Motor neuron (in vitro differentiated cells): ENCODE measurements around the gene SHD. TPM values are rescaled to one million over a fixed set of nuclear protein-coding genes. Genes with fewer than 3 reads are reported as not detected.
"Not testable (repeated sequence)": the region's sequence is repeated elsewhere in the genome, so short reads cannot be mapped to it uniquely, and the experiment has no call there.

Experiments
- ATAC-seq, 8 experiments: fragments of 200-7000 bp; cut with Tn5 transposase; replicated peaks in 6 of 8; 2 replicates each; pipeline ENCODE4 v1.8.0; 2021; ENCODE audit warnings: mild to moderate bottlenecking in 8 of 8, moderate library complexity in 8 of 8
- H3K27ac ChIP-seq, 2 donors: fragments of 250-450 bp; sonication (Bioruptor Pico); 2 replicates each; pipeline ENCODE4 v1.9.0; 2021; ENCODE audit warnings: antibody characterized with exemption in 2 of 2, mild to moderate bottlenecking in 2 of 2, moderate library complexity in 1 of 2
- H3K4me1 ChIP-seq, 2 donors: fragments of 250-450 bp; sonication (Bioruptor Pico); replicated peaks in 1 of 2; 2 replicates each; pipeline ENCODE4 v1.6.1; 2021; ENCODE audit warnings: antibody characterized with exemption in 2 of 2, mild to moderate bottlenecking in 2 of 2, moderate library complexity in 1 of 2
- H3K4me3 ChIP-seq, 5 donors: fragments of 250-450 bp; sonication (Bioruptor Pico); 2 replicates each; pipeline ENCODE4 v1.9.0; 2021; ENCODE audit warnings: antibody characterized with exemption in 5 of 5, mild to moderate bottlenecking in 5 of 5, moderate library complexity in 4 of 5
- WGBS, 10 experiments: fragments of 450-650 bp; shearing (Covaris generic); methylation state at CpG; one replicate each; pipeline ENCODE4 v1.0.0; 2022; 5-methylcytosine and 5-hydroxymethylcytosine counted together
- in situ Hi-C, 9 experiments: fragments of 400-800 bp; cut with MboI; loops; one replicate each; pipeline ENCODE4 v1.15.0; 2021; ENCODE audit warnings: low sequenced_read_pairs in 9 of 9, low pct_unique_long_range_greater_than_20kb in 2 of 9; ENCODE audit not compliant: unreplicated experiment in 9 of 9
- total RNA-seq, 8 experiments: library from RNA; unstranded; fragments of 300-600 nt; gene quantifications; 2 replicates each; pipeline versions ENCODE4 v1.2.3 to v1.2.4, GENCODE V29; 2022

SHD gene
- total RNA-seq, 8 experiments from 2014 or later, result 0.21 to 52.7 (median 28.5) TPM; not detected in 1

GRCh38 chr19:4272894-4273293 lies 6.2 kb upstream of the SHD start:
- in situ Hi-C loops, result loop anchor here in 1 of 9 experiments (25.0 kb wide), 1 partner anchor 364 kb away; the partner anchor contains the start of gene TNFAIP8L1
- 60 to 88% (median 70%) methylated on average over 1 to 3 of the region's 10 CpGs; no CpG with 5 or more reads in 7 of the 10 experiments for WGBS, 10 experiments
- H3K4me3 ChIP-seq, result no peak overlapping the region
- no peak for ATAC-seq
- no peak overlapping the region for H3K27ac ChIP-seq
- peaks cover 7 to 14% of the 10 kb centered on the region in 2 donors for H3K4me1 ChIP-seq

DNA sequence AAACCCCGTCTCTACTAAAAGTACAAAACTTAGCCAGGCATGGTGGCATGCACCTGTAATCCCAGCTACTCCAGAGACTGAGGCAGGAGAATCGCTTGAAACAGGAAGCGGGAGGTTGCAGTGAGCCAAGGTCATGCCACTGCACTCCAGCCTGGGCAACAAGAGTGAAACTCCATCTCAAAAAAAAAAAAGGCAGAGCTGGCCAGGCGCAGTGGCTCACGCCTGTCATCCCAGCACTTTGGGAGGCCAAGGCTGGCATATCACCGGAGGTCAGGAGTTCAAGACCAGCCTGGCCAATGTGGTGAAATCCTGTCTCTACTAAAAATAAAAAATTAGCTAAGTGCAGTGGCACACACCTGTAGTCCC lies 4.8 kb upstream of the SHD start:
- not testable (repeated sequence) for ATAC-seq, H3K4me3 ChIP-seq, H3K27ac ChIP-seq
- in situ Hi-C loops, result loop anchor here in 1 of 9 experiments (25.0 kb wide), 1 partner anchor 363 kb away; the partner anchor contains the start of gene TNFAIP8L1
- 87 to 100% (median 92%) methylated on average over 1 to 4 of the region's 6 CpGs; no CpG with 5 or more reads in 4 of the 10 experiments for WGBS, 10 experiments
- peaks cover 10 to 16% of the 10 kb centered on the region in 2 donors for H3K4me1 ChIP-seq

GRCh38 chr19:4277191-4277696 lies 1.8 kb upstream of the SHD start:
- Histone ChIP-seq H3K4me3 (no peak overlapping the region), H3K4me1 (peaks cover 10 to 16% of the 10 kb centered on the region in 2 donors), H3K27ac (peak overlapping the region; percentile 10 to 65)
- WGBS, 10 experiments, result 0 to 60% (median 22%) methylated on average over 1 to 6 of the region's 16 CpGs; no CpG with 5 or more reads in 5 of the 10 experiments
- in situ Hi-C loops, result no loop called here
- ATAC-seq, result peak in 5 of 8 experiments; percentile 1 to 26 (median 18)

DNA sequence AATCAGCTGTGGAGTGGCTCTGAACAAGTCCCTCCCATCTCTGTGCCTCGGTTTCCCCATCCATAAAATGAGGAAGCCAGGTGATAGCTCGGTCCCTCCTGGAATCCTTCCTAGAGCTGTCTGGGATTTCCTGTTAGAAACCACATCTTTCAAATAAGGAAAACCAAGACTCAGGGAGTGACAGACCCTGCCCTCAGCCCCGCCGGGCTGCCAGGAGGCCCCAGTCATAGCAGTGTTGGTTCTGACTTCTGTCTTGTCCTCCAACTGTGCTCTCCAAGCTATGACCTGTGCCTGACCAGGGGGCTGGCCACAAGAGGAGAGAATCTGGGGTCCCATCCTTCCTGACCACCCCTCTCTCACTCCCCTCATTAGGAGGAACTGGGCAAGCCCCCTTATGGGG lies 1.1 kb upstream of the SHD start:
- WGBS, 10 experiments, result 0 to 60% (median 21%) methylated on average over 1 to 4 of the region's 4 CpGs; no CpG with 5 or more reads in 4 of the 10 experiments
- peak overlapping the region; percentile 44 to 77 (median 63) for H3K4me3 ChIP-seq
- H3K27ac ChIP-seq, result peak overlapping the region; percentile 77 to 80
- ATAC-seq, result peak in 5 of 8 experiments; percentile 16 to 39 (median 21)
- in situ Hi-C loops, result no loop called here
- H3K4me1 ChIP-seq, result peaks cover 10 to 16% of the 10 kb centered on the region in 2 donors

GRCh38 chr19:4279267-4279529 lies 132 bp downstream of the SHD start:
- no peak for ATAC-seq
- peak overlapping the region; percentile 44 to 77 (median 63) for H3K4me3 ChIP-seq
- in situ Hi-C loops, result no loop called here
- WGBS, 10 experiments, result no CpG with 5 or more reads among the region's 30 CpGs
- H3K27ac ChIP-seq, result peak overlapping the region; percentile 77 to 80
- peaks cover 10 to 16% of the 10 kb centered on the region in 2 donors for H3K4me1 ChIP-seq

GRCh38 chr19:4279530-4280422 lies 710 bp downstream of the SHD start:
- ATAC-seq, result no peak
- Histone ChIP-seq H3K4me3 (peak overlapping the region; percentile 44 to 77 (median 63)), H3K4me1 (peaks cover 10 to 16% of the 10 kb centered on the region in 2 donors), H3K27ac (peak overlapping the region; percentile 77 to 80)
- in situ Hi-C loops, result no loop called here
- WGBS, 10 experiments, result 0 to 20% (median 0%) methylated on average over 1 to 3 of the region's 71 CpGs; no CpG with 5 or more reads in 6 of the 10 experiments

DNA sequence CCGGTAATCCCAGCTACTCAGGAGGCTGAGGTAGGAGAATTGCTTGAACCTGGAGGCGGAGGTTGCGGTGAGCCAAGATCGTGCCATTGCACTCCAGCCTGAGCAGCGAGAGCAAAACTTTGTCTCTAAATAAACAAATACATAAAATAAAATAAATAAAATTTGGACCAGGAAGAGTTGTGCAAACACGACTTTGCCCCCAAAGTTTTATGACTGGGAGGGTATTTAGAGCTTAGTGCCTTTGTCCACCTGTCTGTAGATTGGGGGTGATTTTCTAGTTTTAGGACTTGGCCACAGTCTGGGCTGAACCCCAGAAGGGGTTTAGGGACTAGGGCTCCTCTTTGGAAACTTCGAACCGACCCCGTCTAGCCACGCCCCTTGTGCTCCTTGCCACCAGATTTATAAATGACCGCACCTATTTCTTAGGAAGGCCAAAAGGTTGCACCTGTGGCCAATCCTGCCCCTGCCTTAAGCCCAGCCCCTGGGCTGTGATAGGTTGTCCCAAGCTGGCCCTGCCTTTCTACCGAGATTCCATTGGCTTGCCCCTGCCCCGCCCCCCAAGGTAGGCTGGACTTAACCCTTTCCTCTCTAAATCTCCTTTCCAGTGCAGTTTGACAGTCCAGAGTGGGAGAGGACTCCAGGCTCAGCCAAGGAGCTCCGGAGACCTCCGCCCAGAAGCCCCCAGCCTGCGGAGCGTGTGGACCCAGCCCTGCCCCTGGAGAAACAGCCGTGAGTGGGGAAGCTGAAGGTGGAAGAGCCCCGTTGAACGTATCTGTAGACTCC lies 5.3 kb downstream of the SHD start:
- no peak overlapping the region for H3K4me3 ChIP-seq
- 0 to 76% (median 38%) methylated on average over 1 to 14 of the region's 20 CpGs; no CpG with 5 or more reads in 1 of the 10 experiments for WGBS, 10 experiments
- in situ Hi-C loops, result no loop called here
- no peak overlapping the region for H3K27ac ChIP-seq
- H3K4me1 ChIP-seq, result no peaks in the 10 kb centered on the region
- ATAC-seq, result peak in 1 of 8 experiments; percentile 85

- no peak overlapping the region for H3K27ac ChIP-seq
- no peak overlapping the region for H3K4me3 ChIP-seq
- ATAC-seq, result no peak
- no peaks in the 10 kb centered on the region for H3K4me1 ChIP-seq
- in situ Hi-C loops, result no loop called here
- WGBS, 10 experiments, result 18 to 60% (median 39%) methylated on average over 2 to 4 of the region's 6 CpGs; no CpG with 5 or more reads in 2 of the 10 experiments
Observed at GRCh38 chr19:4284974-4285373, 5.9 kb downstream of the SHD start.

- 60 to 100% (median 92%) methylated on average over 1 to 4 of the region's 4 CpGs; no CpG with 5 or more reads in 2 of the 10 experiments for WGBS, 10 experiments
- H3K4me1 ChIP-seq, ATAC-seq, H3K4me3 ChIP-seq, H3K27ac ChIP-seq, in situ Hi-C loops: not testable (repeated sequence)
Observed at GRCh38 chr19:4286141-4286540, 7.1 kb downstream of the SHD start.

- no peak for ATAC-seq
- no peak overlapping the region for H3K4me3 ChIP-seq
- WGBS, 10 experiments, result 60 to 100% (median 80%) methylated on average over 1 to 13 of the region's 16 CpGs; no CpG with 5 or more reads in 1 of the 10 experiments
- in situ Hi-C loops, result no loop called here
- peaks cover 9 to 16% of the 10 kb centered on the region in 2 donors for H3K4me1 ChIP-seq
- no peak overlapping the region for H3K27ac ChIP-seq
Observed at GRCh38 chr19:4288091-4288777, 9.2 kb downstream of the SHD start.

DNA sequence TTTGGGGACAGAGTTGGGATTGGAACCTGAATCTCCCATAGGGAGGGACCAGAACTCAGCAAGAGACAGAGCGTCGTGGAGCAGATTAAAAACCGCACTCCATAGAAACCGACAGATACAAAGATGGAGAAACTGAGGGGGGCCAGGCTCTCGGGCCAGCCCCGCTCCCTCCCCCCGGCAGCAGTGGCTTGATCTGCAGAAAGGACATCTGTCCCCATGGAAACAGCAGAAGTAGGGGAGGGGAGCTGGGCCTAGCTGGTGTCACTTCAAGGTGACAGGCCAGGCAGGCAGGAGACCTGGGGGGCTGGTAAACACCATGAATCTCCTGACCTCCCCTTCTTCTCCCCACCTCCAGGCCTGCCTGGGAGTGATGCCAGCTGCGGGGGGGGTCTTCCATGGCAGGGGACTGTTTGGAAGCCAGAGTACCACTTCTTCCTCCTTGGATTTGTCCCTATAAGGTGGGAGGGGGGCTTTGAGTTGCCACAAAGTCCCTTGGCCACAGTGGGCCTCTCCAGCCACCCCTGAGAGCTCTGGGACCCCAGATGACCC lies 12.2 kb downstream of the SHD start:
- in situ Hi-C loops, result no loop called here
- H3K4me3 ChIP-seq, result no peak overlapping the region
- ATAC-seq, result peak in 5 of 8 experiments; percentile 47 to 82 (median 73)
- peaks cover 9 to 16% of the 10 kb centered on the region in 2 donors for H3K4me1 ChIP-seq
- H3K27ac ChIP-seq, result peak overlapping the region; percentile 27 to 62
- 0 to 60% (median 20%) methylated on average over 1 to 3 of the region's 8 CpGs; no CpG with 5 or more reads in 5 of the 10 experiments for WGBS, 10 experiments

- no peak overlapping the region for H3K4me3 ChIP-seq
- 60 to 90% methylated on average over 3 to 7 of the region's 15 CpGs; no CpG with 5 or more reads in 8 of the 10 experiments for WGBS, 10 experiments
- in situ Hi-C loops, result no loop called here
- ATAC-seq, result no peak
- H3K4me1 ChIP-seq, result peaks cover 11 to 16% of the 10 kb centered on the region in 2 donors
- H3K27ac ChIP-seq, result no peak overlapping the region
Observed at GRCh38 chr19:4292515-4292914, 13.4 kb downstream of the SHD start.
